OCI-LY7 (cell line): ENCODE data around the gene NUBP2. TPM values are rescaled to one million over a fixed set of nuclear protein-coding genes. Genes with fewer than 3 reads are reported as not detected.

Experiments used
- BruUV-seq: library from RNA; stranded (reverse); fragments of 400-500 nt; replicated peaks from 2 replicates; lab custom pipeline; 2021; lab: Mats Ljungman, UMichigan
- CTCF ChIA-PET: fragments of 300-600 bp; sonication (Branson Sonifier 250); formaldehyde crosslinking; loops from one replicate; lab custom pipeline; 2022; ENCODE audit warnings: antibody characterized with exemption; ENCODE audit not compliant: unreplicated experiment; lab: Charles Lee
- POLR2A ChIA-PET: fragments of 300-600 bp; sonication (Branson Sonifier 250); formaldehyde crosslinking; loops from one replicate; lab custom pipeline; 2022; ENCODE audit warnings: antibody characterized with exemption; lab: Charles Lee
- DNase-seq: peaks from one replicate; pipeline ENCODE4 v3.0.0-alpha.2; 2015; ENCODE audit warnings: low spot score
- H2AFZ ChIP-seq: fragments of 200-600 bp; sonication (generic), shearing (Covaris generic); 2 replicates; pipeline ENCODE4 v1.6.1; 2014; ENCODE audit warnings: mild to moderate bottlenecking, antibody characterized with exemption, low read length, moderate library complexity
- H3K27ac ChIP-seq: fragments of 200-600 bp; sonication (generic); 2 replicates; pipeline ENCODE4 v1.5.1; 2014; ENCODE audit warnings: mixed run types, low read depth, mild to moderate bottlenecking, moderate library complexity, low read length, inconsistent platforms; ENCODE audit not compliant: poor library complexity, severe bottlenecking
- H3K36me3 ChIP-seq: fragments of 200-600 bp; sonication (generic); 2 replicates; pipeline ENCODE4 v1.6.1; 2014; ENCODE audit warnings: mild to moderate bottlenecking, antibody characterized with exemption, low read length, moderate library complexity, mixed read lengths; ENCODE audit not compliant: insufficient read depth
- H3K4me1 ChIP-seq: fragments of 200-600 bp; sonication (generic); 2 replicates; pipeline ENCODE4 v1.5.1; 2014; ENCODE audit warnings: mild to moderate bottlenecking, low read length; ENCODE audit not compliant: insufficient read depth, poor library complexity, severe bottlenecking
- H3K4me2 ChIP-seq: fragments of 200-600 bp; sonication (generic); 2 replicates; pipeline ENCODE4 v1.6.1; 2014; ENCODE audit warnings: mild to moderate bottlenecking, low read length
- H3K4me3 ChIP-seq: fragments of 200-600 bp; sonication (generic); 2 replicates; pipeline ENCODE4 v1.5.1; 2014; ENCODE audit warnings: mild to moderate bottlenecking, low read depth, low read length; ENCODE audit not compliant: poor library complexity, severe bottlenecking
- H3K79me2 ChIP-seq: fragments of 200-600 bp; sonication (generic); 2 replicates; pipeline ENCODE4 v1.6.1; 2016; ENCODE audit warnings: low read depth, mild to moderate bottlenecking, low read length, moderate library complexity, mixed read lengths; ENCODE audit not compliant: insufficient read depth
- H3K9me2 ChIP-seq: fragments of 200-600 bp; sonication (generic); 2 replicates; pipeline ENCODE4 v1.6.1; 2016; ENCODE audit warnings: mild to moderate bottlenecking, low read length, mixed read lengths; ENCODE audit not compliant: insufficient read depth
- H3K9me3 ChIP-seq: fragments of 200-600 bp; sonication (generic); 2 replicates; pipeline ENCODE4 v1.6.1; 2014; ENCODE audit warnings: mild to moderate bottlenecking, mixed run types, low read length, mixed read lengths
- H4K20me1 ChIP-seq: fragments of 200-600 bp; sonication (generic); 2 replicates; pipeline ENCODE4 v1.6.1; 2014; ENCODE audit warnings: mild to moderate bottlenecking, antibody characterized with exemption, low read length, moderate library complexity, mixed read lengths; ENCODE audit not compliant: insufficient read depth
- EZH2phosphoT487 ChIP-seq: fragments of 200-600 bp; sonication (generic); IDR thresholded peaks from 2 replicates; pipeline ENCODE4 v1.6.1; 2018; ENCODE audit warnings: low read depth, borderline replicate concordance, mild to moderate bottlenecking, mixed run types, antibody characterized with exemption, low read length, moderate library complexity, mixed read lengths
- intact Hi-C: fragments of 100-400 bp; cut with micrococcal nuclease; formaldehyde crosslinking; loops from one replicate; pipeline ENCODE4 v1.10.0; 2022; ENCODE audit not compliant: unreplicated experiment
- total RNA-seq, 2 experiments: library from RNA; depleted of rRNA in 1 of 2; stranded (reverse); fragments of >200 nt in 1 of 2; shearing (Covaris generic) in 1 of 2; gene quantifications; 2 replicates each; pipeline ENCODE4 v1.2.3, GENCODE V29; 2014 to 2022
- TF ChIP-seq, protein P1 (sequence below): fragments of 200-600 bp; sonication (generic); conservative IDR thresholded peaks from 2 replicates; pipeline ENCODE4 v1.5.1; 2014; ENCODE audit warnings: mild to moderate bottlenecking, antibody characterized with exemption, low read length, moderate library complexity, mixed read lengths

Gene NUBP2
- total RNA-seq, 2 experiments from 2014 or later, result 62.7 to 94.9 TPM

DNA sequence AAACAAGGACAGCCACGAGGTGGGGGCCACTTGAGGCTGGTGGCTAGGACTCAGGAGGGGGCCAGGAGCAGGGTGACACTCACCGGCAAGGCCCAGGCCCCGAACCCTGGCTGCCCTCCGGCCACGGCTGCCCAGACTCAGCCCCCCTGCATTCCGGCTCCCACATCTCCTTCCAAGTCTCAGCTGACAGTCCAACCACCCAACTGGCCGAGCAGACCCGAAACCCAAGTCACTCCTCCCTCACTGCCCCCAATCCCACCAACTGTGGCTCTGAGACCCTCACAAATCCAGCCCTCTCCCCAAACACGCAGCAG is 34.5 kb downstream of the NUBP2 start:
- DNase-seq, result no peak
- H2AFZ ChIP-seq, result no peak overlapping the region
- H3K4me1 ChIP-seq, result no peaks in the 10 kb centered on the region
- BruUV-seq, result no TSS peak
- H3K27ac ChIP-seq, result no peak overlapping the region
- H3K79me2 ChIP-seq, result no peaks in the 10 kb centered on the region
- ChIA-PET POLR2A (no interaction called here), CTCF (no interaction called here)
- intact Hi-C loops, result no loop called here
- H3K36me3 ChIP-seq, result no peaks in the 10 kb centered on the region
- no peak overlapping the region for H3K4me3 ChIP-seq
- TF ChIP-seq EZH2phosphoT487, result no peak
- TF ChIP-seq, protein P1, sequence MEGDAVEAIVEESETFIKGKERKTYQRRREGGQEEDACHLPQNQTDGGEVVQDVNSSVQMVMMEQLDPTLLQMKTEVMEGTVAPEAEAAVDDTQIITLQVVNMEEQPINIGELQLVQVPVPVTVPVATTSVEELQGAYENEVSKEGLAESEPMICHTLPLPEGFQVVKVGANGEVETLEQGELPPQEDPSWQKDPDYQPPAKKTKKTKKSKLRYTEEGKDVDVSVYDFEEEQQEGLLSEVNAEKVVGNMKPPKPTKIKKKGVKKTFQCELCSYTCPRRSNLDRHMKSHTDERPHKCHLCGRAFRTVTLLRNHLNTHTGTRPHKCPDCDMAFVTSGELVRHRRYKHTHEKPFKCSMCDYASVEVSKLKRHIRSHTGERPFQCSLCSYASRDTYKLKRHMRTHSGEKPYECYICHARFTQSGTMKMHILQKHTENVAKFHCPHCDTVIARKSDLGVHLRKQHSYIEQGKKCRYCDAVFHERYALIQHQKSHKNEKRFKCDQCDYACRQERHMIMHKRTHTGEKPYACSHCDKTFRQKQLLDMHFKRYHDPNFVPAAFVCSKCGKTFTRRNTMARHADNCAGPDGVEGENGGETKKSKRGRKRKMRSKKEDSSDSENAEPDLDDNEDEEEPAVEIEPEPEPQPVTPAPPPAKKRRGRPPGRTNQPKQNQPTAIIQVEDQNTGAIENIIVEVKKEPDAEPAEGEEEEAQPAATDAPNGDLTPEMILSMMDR, result no peak
- H4K20me1 ChIP-seq, result no peaks in the 10 kb centered on the region
- H3K9me3 ChIP-seq, result no peaks in the 10 kb centered on the region
- H3K4me2 ChIP-seq, result no peak overlapping the region
- no peaks in the 10 kb centered on the region for H3K9me2 ChIP-seq

GRCh38 chr16:1817716-1818115 is 35.0 kb downstream of the NUBP2 start:
- ChIA-PET CTCF (no interaction called here), POLR2A (no interaction called here)
- H3K4me3 ChIP-seq, result no peak overlapping the region
- H3K4me2 ChIP-seq, result no peak overlapping the region
- no peaks in the 10 kb centered on the region for H3K4me1 ChIP-seq
- TF ChIP-seq, protein P1, result no peak
- TF ChIP-seq EZH2phosphoT487, result no peak
- no peak overlapping the region for H2AFZ ChIP-seq
- intact Hi-C loops, result no loop called here
- H4K20me1 ChIP-seq, result no peaks in the 10 kb centered on the region
- no peaks in the 10 kb centered on the region for H3K9me2 ChIP-seq
- H3K79me2 ChIP-seq, result no peaks in the 10 kb centered on the region
- no peak overlapping the region for H3K27ac ChIP-seq
- no TSS peak for BruUV-seq
- no peaks in the 10 kb centered on the region for H3K9me3 ChIP-seq
- no peaks in the 10 kb centered on the region for H3K36me3 ChIP-seq
- DNase-seq, result no peak

DNA sequence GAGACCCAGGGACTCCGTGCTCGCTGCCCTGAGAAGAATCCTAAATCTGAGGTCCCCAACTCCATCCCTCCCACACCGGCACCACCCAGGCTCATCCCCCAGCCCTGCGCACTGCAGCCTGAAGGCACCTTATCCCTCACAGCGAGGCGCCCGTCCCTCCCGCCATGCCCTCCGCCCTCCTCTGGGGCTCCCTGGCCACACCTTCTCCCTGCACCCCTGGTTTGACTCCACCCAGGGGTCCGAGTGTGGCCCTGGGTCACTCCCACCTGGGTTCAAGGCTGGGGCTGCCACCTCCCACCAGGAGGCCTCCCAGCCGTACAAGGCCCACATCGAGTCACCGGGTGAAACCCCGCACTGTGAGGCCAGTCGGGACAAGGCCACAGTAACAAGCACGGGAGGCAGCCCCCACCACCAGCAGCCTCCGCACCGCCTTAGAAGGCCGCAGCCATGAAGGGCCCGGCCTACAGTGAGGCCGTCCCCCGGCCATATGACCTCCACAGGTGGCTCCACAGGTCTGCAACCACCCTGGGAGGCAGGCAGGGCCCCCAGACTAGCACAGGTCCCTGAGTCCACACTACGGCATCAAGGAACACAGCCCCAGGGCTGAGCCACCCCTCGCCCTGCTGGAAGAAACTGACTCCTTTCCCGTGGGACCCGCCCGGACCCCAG is 35.6 kb downstream of the NUBP2 start:
- intact Hi-C loops, result no loop called here
- H2AFZ ChIP-seq, result no peak overlapping the region
- H3K4me3 ChIP-seq, result no peak overlapping the region
- DNase-seq, result no peak
- CTCF ChIA-PET, result no interaction called here
- TF ChIP-seq EZH2phosphoT487, result no peak
- TF ChIP-seq, protein P1, result no peak
- H3K79me2 ChIP-seq, result no peaks in the 10 kb centered on the region
- no peaks in the 10 kb centered on the region for H3K9me3 ChIP-seq
- no TSS peak for BruUV-seq
- no peaks in the 10 kb centered on the region for H3K4me1 ChIP-seq
- no peaks in the 10 kb centered on the region for H3K36me3 ChIP-seq
- H4K20me1 ChIP-seq, result no peaks in the 10 kb centered on the region
- no peak overlapping the region for H3K27ac ChIP-seq
- H3K4me2 ChIP-seq, result no peak overlapping the region
- no peaks in the 10 kb centered on the region for H3K9me2 ChIP-seq
- POLR2A ChIA-PET, result no interaction called here
